A673 (cell line): Measurements from ENCODE around the gene MYO1H.

Source experiments
- CTCF ChIP-seq: fragments of 300-800, 200-600 bp; sonication (generic); conservative IDR thresholded peaks from 2 replicates; pipeline ENCODE4 v1.5.1; 2017; ENCODE audit warnings: low read depth, mild to moderate bottlenecking, antibody characterized with exemption, low read length, moderate library complexity, mixed read lengths
- EZH2 ChIP-seq: fragments of 200-600 bp; sonication (generic); IDR thresholded peaks from 2 replicates; pipeline ENCODE4 v1.6.1; 2017; ENCODE audit warnings: borderline replicate concordance, low read depth, mild to moderate bottlenecking, mixed read lengths, antibody characterized with exemption, low read length; ENCODE audit not compliant: poor library complexity, severe bottlenecking

- TF ChIP-seq CTCF (no peak), EZH2 (no peak)
Observed at GRCh38 chr12:109430244-109430643, 82.5 kb downstream of the MYO1H start.
